Large intestine (tissue), 3 donors: Measurements from ENCODE around the gene PRUNE2. TPM values are rescaled to one million over a fixed set of nuclear protein-coding genes. Genes with fewer than 3 reads are reported as not detected.
"Not testable (repeated sequence)": the region's sequence is repeated elsewhere in the genome, so short reads cannot be mapped to it uniquely, and the experiment has no call there.

ENCODE experiments used
- DNase-seq, 2 donors: peaks; one replicate each; pipeline versions ENCODE4 v3.0.0 to v3.0.0-alpha.2; 2013
- H3K27ac ChIP-seq: one replicate; pipeline ENCODE4 v1.5.1; 2013; ENCODE audit warnings: low read length
- H3K27me3 ChIP-seq: 2 replicates; pipeline ENCODE4 v1.6.1; 2013; ENCODE audit warnings: low read length; ENCODE audit not compliant: control insufficient read depth, insufficient read depth
- H3K36me3 ChIP-seq: 2 replicates; pipeline ENCODE4 v1.6.1; 2013; ENCODE audit warnings: low read length; ENCODE audit not compliant: control insufficient read depth, insufficient read depth
- H3K4me1 ChIP-seq: one replicate; pipeline ENCODE4 v1.6.1; 2013; ENCODE audit warnings: low read length; ENCODE audit not compliant: control insufficient read depth, insufficient read depth
- H3K4me3 ChIP-seq: one replicate; pipeline ENCODE4 v1.5.1; 2013; ENCODE audit warnings: low read length
- H3K9me3 ChIP-seq: one replicate; pipeline ENCODE4 v1.6.1; 2013; ENCODE audit warnings: mild to moderate bottlenecking, low read depth, low read length, moderate library complexity; ENCODE audit not compliant: control insufficient read depth
- WGBS: methylation state at CpG from one replicate; pipeline ENCODE4 v1.1.5; 2013; ENCODE audit warnings: low lambda C conversion rate; ENCODE audit not compliant: insufficient coverage; 5-methylcytosine and 5-hydroxymethylcytosine counted together
- polyA plus RNA-seq: library from polyadenylated mRNA; unstranded; fragments of 120-200 nt; gene quantifications from one replicate; pipeline ENCODE4 v1.2.1, GENCODE V29; 2013

Gene PRUNE2
- polyA plus RNA-seq, 1 donor: 68.1 TPM

DNA sequence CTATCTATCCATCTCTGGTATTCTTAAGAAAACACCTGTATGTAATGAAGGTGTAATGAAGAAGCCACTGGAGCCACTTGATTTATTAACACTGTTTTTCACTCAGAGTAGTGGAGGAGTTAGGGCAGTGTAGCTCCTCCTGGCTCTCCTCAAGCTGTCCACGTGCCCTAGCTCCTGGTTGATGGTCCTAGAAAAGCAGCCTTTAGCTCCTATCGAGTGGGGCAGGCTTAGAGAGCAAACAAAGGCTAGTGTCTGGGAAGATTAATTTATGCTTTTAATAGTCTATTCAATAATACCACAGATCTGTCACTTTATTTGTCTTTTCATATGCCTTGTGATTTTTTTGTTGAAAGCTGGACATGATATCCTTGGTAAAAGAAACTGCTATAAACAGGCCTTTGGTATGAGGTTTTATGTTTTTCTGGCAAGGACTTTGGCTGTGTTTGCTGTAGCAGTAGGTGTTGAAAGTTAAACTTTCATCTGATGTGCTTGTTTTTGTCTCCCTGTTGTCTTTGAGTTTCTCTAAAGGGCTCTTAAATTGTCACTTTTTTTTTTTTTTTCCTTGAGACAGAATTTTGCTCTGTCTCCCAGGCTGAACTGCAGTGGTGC lies 305.8 kb downstream of the PRUNE2 start:
- Histone ChIP-seq H3K27me3 (no peaks in the 10 kb centered on the region), H3K4me3 (no peak overlapping the region), H3K9me3 (no peaks in the 10 kb centered on the region), H3K36me3 (no peaks in the 10 kb centered on the region), H3K27ac (peak overlapping the region; percentile 75), H3K4me1 (peaks cover 24% of the 10 kb centered on the region)
- WGBS: no CpG with 5 or more reads among the region's 2 CpGs
- peak in 1 of 2 donors; percentile 65 for DNase-seq

DNA sequence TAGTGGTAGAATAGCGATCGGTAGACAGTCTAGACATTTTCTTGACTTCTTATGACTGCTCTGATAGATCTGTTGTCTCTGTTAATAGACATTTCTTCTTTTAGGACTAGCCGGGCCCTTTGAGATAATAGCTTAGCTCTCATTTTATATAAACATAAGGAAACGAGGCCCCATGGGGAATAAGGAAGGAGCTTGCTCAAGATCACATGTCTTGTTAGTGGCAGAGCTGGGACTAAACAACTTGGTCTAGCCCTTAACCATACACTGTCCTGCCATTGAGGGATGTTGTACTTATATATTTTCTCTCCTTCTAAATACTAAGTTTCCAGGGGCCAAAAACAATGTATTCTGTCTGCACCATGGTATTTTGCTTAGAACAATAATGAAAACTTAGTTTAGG lies 306.9 kb downstream of the PRUNE2 start:
- Histone ChIP-seq H3K4me3 (no peak overlapping the region), H3K9me3 (no peaks in the 10 kb centered on the region), H3K27me3 (no peaks in the 10 kb centered on the region), H3K27ac (peak overlapping the region; percentile 2), H3K4me1 (peaks cover 24% of the 10 kb centered on the region), H3K36me3 (no peaks in the 10 kb centered on the region)
- no CpG with 5 or more reads among the region's 4 CpGs for WGBS
- DNase-seq: no peak

DNA sequence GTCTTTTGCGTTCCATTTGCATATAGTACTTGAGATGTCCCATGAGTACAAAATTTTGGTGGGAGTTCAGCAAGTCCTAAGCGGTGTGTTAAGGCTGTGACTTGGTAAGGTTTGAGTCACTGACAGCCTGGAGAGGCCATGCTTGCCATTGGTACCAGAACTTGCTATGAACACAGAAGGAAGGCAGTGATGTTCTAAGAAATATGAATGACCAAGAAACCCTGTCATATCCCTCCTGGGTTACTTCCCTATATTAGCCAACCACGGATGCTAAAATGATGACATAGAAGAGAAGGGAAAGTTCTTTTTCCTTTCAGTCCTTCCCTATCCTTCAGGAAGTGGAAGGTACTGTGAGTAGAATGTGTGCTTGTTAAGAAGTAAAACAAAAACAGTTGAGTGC lies 310.3 kb downstream of the PRUNE2 start:
- no peak overlapping the region for H3K27ac ChIP-seq

DNA sequence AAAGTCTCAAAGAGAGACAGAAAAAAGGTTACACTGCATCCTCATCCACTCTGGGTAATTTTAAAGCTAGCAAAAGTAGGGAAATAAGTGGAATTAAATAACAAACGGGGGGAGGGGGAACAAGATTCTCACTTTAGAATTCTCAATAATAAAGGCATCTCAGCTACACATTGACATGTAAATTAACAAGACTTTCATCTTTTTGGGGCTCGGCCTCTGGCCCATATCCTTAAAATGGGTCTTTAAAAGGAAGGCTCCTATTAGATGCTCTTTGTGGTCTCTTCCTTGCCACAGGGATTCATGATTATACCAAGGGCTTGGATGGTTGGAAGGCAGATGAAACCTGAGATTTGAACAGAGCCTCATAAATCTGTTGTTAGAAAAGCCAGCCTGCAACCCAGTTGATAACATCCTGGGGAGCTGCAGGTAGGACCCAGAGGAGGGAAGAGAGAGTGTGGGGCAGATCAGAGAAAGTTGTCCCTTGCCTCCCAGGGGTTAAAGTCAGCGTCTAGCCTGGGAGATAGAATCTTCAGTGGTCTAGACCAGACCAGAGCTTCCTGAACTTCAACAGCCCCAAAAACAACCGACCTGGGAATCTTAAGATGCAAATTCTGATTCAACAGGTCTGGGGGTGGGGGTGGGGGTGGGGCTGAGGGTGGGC lies 311.0 kb downstream of the PRUNE2 start:
- WGBS: 100% methylated on average over 1 of the region's 4 CpGs
- H3K36me3 ChIP-seq: no peaks in the 10 kb centered on the region
- H3K27me3 ChIP-seq: no peaks in the 10 kb centered on the region
- H3K27ac ChIP-seq: no peak overlapping the region
- no peak for DNase-seq
- no peaks in the 10 kb centered on the region for H3K9me3 ChIP-seq
- no peak overlapping the region for H3K4me3 ChIP-seq
- H3K4me1 ChIP-seq: peaks cover 28% of the 10 kb centered on the region

More for the DNA sequence above, 310.3 kb downstream of the PRUNE2 start:
- Histone ChIP-seq H3K4me1 (peaks cover 34% of the 10 kb centered on the region), H3K4me3 (no peak overlapping the region), H3K27me3 (no peaks in the 10 kb centered on the region), H3K9me3 (no peaks in the 10 kb centered on the region), H3K36me3 (no peaks in the 10 kb centered on the region)
- no CpG with 5 or more reads among the region's 3 CpGs for WGBS
- DNase-seq: no peak

DNA sequence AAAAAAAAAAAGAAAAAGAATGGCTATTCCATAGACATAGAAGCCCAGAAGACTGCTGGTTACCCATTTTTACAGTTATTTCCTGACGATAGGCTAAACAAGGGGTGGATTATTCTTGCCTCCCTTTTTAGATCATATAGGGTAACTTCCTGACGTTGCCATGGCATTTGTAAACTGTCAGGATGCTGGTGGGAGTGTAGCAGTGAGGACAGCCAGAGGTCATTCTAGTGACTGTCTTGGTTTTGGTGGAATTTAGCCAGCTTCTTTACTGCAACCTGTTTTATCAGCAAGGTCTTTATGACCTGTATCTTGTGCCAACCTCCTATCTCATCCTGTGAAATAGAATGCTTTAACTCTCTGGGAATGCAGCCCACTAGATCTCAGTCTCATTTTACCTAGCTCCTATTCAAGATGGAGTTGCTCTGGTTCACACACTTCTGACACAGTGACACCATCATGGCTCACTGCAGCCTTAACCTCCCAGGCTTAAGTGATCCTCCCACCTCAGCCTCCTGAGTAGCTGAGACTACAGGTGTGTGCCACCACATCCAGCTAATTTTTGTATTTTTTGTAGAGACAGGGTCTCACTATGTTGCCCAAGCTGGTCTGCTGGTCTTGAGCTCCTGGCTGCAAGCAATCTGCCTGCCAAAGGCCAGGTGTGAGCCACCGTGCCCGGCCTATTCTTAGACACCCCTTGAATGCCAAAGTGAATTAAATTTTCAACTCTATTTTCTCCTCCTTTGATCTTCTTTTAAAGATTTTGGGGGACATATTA lies 311.8 kb downstream of the PRUNE2 start:
- H3K36me3 ChIP-seq, H3K4me3 ChIP-seq, H3K9me3 ChIP-seq, DNase-seq, H3K27ac ChIP-seq, H3K27me3 ChIP-seq: not testable (repeated sequence)
- WGBS: no CpG with 5 or more reads among the region's 4 CpGs
- peaks cover 25% of the 10 kb centered on the region for H3K4me1 ChIP-seq

DNA sequence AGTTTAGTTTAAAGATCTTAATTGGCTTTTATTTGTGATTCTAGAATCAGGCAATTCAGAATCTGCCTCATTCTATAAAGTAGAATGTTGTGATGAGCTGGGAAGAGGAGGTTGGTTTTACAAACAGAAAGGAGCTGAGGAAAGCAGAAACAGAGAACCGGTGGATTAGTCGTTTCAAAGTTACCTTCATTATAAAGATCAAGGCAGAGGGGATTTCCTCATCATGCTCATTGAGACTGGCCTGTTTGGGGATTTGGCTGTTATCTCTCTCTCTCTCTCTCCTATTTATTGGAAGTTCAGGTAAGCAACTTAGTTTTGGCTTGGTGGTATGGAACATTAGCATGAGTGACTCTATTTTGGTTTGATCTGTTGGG lies 313.0 kb downstream of the PRUNE2 start:
- 20% methylated on average over 1 of the region's 2 CpGs for WGBS
- peaks cover 24% of the 10 kb centered on the region for H3K4me1 ChIP-seq

DNA sequence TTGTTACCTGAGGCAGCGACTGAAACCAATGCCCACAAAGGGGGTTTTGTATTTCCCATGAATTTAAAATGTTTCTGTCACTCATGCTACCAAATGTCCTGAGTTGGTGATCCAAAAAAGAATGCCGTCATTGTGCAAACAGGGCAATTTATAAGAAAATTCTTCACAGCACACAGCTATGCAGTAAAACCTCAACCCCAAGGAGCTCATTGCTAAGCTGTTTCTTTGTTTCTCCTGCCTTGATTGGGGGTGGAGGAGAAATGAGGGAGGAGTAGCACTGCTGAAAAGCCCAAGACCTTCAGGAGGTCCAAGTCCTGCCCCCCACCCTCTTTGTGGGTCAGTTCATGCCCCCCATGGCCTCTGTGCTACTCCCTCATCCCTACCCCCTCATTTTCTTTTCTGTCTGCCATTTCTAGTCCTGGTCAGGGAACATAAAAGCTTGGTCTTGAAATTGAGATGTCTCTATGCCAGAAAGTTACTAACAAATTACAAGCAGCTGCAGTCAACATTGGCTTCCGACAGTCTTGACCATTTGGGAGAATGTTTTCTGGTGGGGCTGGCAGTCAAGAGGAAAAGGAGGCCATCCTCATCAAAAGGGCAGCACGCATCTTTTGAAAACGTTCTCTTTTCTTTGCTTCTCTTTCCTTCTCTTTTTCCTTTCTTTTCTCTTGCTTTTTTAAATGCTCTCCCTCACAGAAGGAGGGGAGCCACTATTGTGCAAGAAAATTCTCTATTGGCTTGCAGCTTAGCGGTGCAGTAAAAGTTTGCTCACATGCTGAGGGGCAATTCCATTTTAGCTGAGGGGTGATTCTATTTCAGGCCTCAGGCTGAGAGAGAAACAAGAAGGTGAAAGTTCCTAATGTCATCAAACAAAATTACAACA lies 313.6 kb downstream of the PRUNE2 start:
- 100% methylated on average over 1 of the region's 6 CpGs for WGBS
- no peak for DNase-seq
- Histone ChIP-seq H3K36me3 (no peaks in the 10 kb centered on the region), H3K27me3 (no peaks in the 10 kb centered on the region), H3K4me1 (peaks cover 27% of the 10 kb centered on the region), H3K9me3 (no peaks in the 10 kb centered on the region), H3K4me3 (no peak overlapping the region), H3K27ac (peak overlapping the region; percentile 63)

More for the DNA sequence above, 313.0 kb downstream of the PRUNE2 start:
- Histone ChIP-seq H3K36me3 (no peaks in the 10 kb centered on the region), H3K27ac (peak overlapping the region; percentile 63), H3K9me3 (no peaks in the 10 kb centered on the region), H3K4me3 (no peak overlapping the region), H3K27me3 (no peaks in the 10 kb centered on the region)
- DNase-seq: no peak

DNA sequence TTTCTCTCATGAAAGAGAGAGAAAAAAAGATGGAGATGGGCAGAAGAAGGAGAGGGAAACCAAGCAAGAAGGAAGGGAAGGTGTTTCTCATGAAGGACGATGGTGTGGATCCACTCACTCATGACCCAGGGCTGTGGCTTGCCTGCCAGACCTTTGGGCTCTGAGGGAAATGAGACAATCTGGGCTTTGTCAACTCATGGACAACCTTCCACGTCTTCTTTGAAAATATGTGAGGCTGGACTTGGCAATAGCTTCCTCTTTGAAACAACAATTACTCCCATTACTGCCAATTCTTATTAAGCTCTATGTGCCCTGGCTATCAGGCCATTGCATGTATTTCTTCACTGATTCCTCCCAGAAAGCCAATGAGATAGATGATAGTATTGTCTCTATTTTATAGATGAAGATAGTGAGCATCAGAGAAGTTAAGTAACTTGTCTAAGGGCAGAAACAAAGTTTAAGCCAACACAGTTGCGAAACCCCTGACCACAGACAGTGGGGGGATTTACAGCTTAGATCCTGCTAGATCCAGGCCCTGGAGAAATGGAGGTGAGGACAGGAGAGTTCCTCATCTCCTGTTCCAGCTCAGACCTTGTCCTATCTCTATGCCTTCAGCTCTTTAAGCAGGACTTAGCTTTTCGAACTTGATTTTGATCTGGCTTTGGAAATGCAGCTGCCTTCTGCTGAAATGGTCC lies 314.5 kb downstream of the PRUNE2 start:
- H3K27me3 ChIP-seq: no peaks in the 10 kb centered on the region
- peaks cover 35% of the 10 kb centered on the region for H3K4me1 ChIP-seq
- no peak overlapping the region for H3K4me3 ChIP-seq
- no peaks in the 10 kb centered on the region for H3K36me3 ChIP-seq
- no peak overlapping the region for H3K27ac ChIP-seq
- WGBS: 80% methylated on average over 2 of the region's 4 CpGs
- no peak for DNase-seq
- H3K9me3 ChIP-seq: no peaks in the 10 kb centered on the region

DNA sequence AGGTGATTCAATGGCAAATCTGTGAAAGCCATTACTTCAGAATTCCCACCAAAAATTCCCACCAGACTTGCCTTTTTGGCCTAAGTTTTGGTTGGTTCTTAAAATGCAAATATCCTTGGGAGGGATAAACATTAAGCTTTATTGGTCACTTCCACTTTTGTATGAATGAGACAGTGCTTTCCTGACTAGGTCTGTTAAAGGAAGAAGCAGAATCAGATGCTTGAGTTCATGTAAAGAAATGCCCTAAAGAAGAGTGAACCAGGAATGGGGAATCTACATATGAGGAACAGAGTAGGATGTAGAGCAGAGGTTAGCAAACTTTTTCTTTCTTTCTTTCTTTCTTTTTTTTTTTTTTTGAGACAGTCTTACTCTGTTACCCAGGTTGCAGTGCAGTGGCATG lies 317.6 kb downstream of the PRUNE2 start:
- Histone ChIP-seq H3K27ac (peak overlapping the region; percentile 83), H3K27me3 (no peaks in the 10 kb centered on the region), H3K9me3 (no peaks in the 10 kb centered on the region), H3K36me3 (no peaks in the 10 kb centered on the region), H3K4me3 (no peak overlapping the region), H3K4me1 (peaks cover 45% of the 10 kb centered on the region)
- no peak for DNase-seq
